ENCODE results near the gene TAS2R42. TPM values are rescaled to one million over a fixed set of nuclear protein-coding genes. Genes with fewer than 3 reads are reported as not detected.

Gene TAS2R42
- total RNA-seq, 1 experiment from 2014 or later: not detected

DNA sequence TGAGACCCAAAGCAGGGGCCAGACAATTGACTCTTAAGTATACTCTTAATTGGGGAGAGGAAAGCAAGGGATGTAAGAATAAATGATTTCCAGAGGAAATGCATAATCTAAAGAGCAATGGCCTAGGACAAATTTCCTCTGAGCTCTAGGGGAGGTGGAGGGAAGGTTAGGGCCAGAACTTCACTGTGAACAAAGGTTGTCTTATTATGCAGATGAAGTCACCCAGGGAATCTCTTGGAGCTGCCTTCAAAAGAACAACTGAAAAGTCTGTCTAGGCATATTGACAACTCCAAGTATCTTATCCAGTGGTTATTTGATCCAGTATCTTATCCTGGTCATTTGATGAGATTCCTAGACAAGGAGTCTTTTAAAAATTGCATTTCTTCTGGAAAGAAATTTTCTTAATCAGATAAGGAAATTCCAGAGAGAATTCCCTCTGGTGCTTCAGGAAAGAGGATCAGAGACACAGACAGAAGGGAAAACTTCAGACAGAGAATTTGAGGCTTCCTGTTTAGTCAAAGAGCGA lies 32.3 kb downstream of the TAS2R42 start:
- Mint-ChIP-seq H3K27me3 (ENCODE audit: insufficient read depth, unreplicated experiment) (no peaks in the 10 kb centered on the region), H3K4me3 (ENCODE audit: unreplicated experiment) (no peak overlapping the region), H3K36me3 (ENCODE audit: insufficient read depth, unreplicated experiment) (peaks cover 56% of the 10 kb centered on the region), H3K4me1 (ENCODE audit: low read depth, unreplicated experiment) (no peaks in the 10 kb centered on the region), H3K27ac (ENCODE audit: unreplicated experiment) (no peak overlapping the region), H3K9me3 (ENCODE audit: unreplicated experiment) (peaks cover 29% of the 10 kb centered on the region)
- DNase-seq: no peak
- intact Hi-C loops (cut with micrococcal nuclease; ENCODE audit: unreplicated experiment): no loop called here
- BruUV-seq (replicated peaks): no TSS peak
- POLR2A ChIA-PET: no interaction called here
- Histone ChIP-seq H3K9me3 (peaks cover 26% of the 10 kb centered on the region), H3K4me3 (ENCODE audit: low read depth, low read length) (no peak overlapping the region), H3K4me1 (0 out of 2 replicates have a peak, but pooled peaks cover 5% of the 10 kb centered on the region), H3K27me3 (replicated peaks; ENCODE audit: control insufficient read depth, insufficient read depth, low read length) (no peaks in the 10 kb centered on the region), H3K36me3 (ENCODE audit: control insufficient read depth, insufficient read depth, low read length) (peaks cover 5% of the 10 kb centered on the region)
- TF ChIP-seq CTCF (IDR thresholded peaks at IDR 0.05; ENCODE audit: insufficient read depth in 1 of 2, low read depth in 1 of 2, low read length in 1 of 2, severe bottlenecking in 1 of 2, unreplicated experiment in 1 of 2): no peak
- CTCF ChIA-PET: no interaction called here

DNA sequence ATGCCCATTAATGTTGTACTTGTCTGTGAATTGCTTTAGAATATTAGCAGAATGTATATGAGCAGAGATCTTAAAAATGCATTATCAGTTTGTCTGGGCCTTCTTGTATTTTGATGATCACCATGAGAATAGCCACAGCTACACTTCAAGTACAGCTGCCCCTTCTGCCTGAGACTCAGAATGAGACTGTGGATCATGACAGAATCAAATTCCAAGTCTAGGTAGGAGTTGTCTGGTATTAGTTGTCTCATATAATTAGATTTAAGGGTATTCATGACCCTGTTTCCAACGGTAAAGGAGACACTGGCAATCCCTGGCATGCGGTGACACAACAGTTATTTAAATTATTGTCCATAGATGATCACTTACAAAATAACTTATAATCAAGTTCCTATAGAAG lies 34.0 kb downstream of the TAS2R42 start:
- intact Hi-C loops (cut with micrococcal nuclease; ENCODE audit: unreplicated experiment): no loop called here
- no peak overlapping the region for H3K27ac Mint-ChIP-seq (ENCODE audit: unreplicated experiment)
- peaks cover 37% of the 10 kb centered on the region for H3K9me3 Mint-ChIP-seq (ENCODE audit: unreplicated experiment)
- H3K36me3 Mint-ChIP-seq (ENCODE audit: insufficient read depth, unreplicated experiment): peaks cover 49% of the 10 kb centered on the region
- POLR2A ChIA-PET: no interaction called here
- Histone ChIP-seq H3K36me3 (ENCODE audit: control insufficient read depth, insufficient read depth, low read length) (peaks cover 5% of the 10 kb centered on the region), H3K4me1 (0 out of 2 replicates have a peak, but pooled peaks cover 5% of the 10 kb centered on the region), H3K9me3 (peaks cover 26% of the 10 kb centered on the region), H3K4me3 (ENCODE audit: low read depth, low read length) (no peak overlapping the region), H3K27me3 (replicated peaks; ENCODE audit: control insufficient read depth, insufficient read depth, low read length) (no peaks in the 10 kb centered on the region)
- H3K4me1 Mint-ChIP-seq (ENCODE audit: low read depth, unreplicated experiment): no peaks in the 10 kb centered on the region
- H3K27me3 Mint-ChIP-seq (ENCODE audit: insufficient read depth, unreplicated experiment): no peaks in the 10 kb centered on the region
- H3K4me3 Mint-ChIP-seq (ENCODE audit: unreplicated experiment): no peak overlapping the region
- TF ChIP-seq CTCF (IDR thresholded peaks at IDR 0.05; ENCODE audit: insufficient read depth in 1 of 2, low read depth in 1 of 2, low read length in 1 of 2, severe bottlenecking in 1 of 2, unreplicated experiment in 1 of 2): no peak
- CTCF ChIA-PET: no interaction called here
- BruUV-seq (replicated peaks): no TSS peak
- DNase-seq: no peak

DNA sequence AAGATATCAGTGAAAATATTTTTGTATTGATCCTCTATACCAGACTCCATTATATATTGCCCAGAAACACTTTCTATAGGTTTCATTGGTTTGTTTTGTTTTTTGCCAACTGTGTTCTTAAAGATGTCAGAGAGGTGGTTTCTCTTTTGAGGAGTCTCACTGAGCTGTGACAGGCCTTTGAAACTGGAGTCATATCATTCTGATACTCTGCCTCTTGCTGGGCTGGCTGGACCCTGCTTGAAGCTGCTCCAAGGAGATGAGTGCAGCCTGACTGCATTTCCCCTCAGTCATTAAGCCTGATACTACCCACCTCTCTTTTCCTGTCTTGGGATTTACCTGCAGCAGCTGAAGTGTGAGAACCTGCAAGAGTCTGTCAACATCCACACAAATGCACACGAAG lies 35.9 kb downstream of the TAS2R42 start:
- Mint-ChIP-seq H3K4me3 (ENCODE audit: unreplicated experiment) (no peak overlapping the region), H3K27ac (ENCODE audit: unreplicated experiment) (no peak overlapping the region), H3K4me1 (ENCODE audit: low read depth, unreplicated experiment) (no peaks in the 10 kb centered on the region), H3K27me3 (ENCODE audit: insufficient read depth, unreplicated experiment) (no peaks in the 10 kb centered on the region), H3K36me3 (ENCODE audit: insufficient read depth, unreplicated experiment) (peaks cover 43% of the 10 kb centered on the region), H3K9me3 (ENCODE audit: unreplicated experiment) (peaks cover 26% of the 10 kb centered on the region)
- H3K4me1 ChIP-seq: 0 out of 2 replicates have a peak, but pooled peaks cover 5% of the 10 kb centered on the region
- no peak for TF ChIP-seq CTCF (IDR thresholded peaks at IDR 0.05; ENCODE audit: insufficient read depth in 1 of 2, low read depth in 1 of 2, low read length in 1 of 2, severe bottlenecking in 1 of 2, unreplicated experiment in 1 of 2)
- no peak for DNase-seq
- no peak overlapping the region for H3K4me3 ChIP-seq (ENCODE audit: low read depth, low read length)
- intact Hi-C loops (cut with micrococcal nuclease; ENCODE audit: unreplicated experiment): no loop called here
- BruUV-seq (replicated peaks): no TSS peak
- peaks cover 5% of the 10 kb centered on the region for H3K36me3 ChIP-seq (ENCODE audit: control insufficient read depth, insufficient read depth, low read length)
- ChIA-PET CTCF (no interaction called here), POLR2A (no interaction called here)
- peaks cover 19% of the 10 kb centered on the region for H3K9me3 ChIP-seq
- no peaks in the 10 kb centered on the region for H3K27me3 ChIP-seq (replicated peaks; ENCODE audit: control insufficient read depth, insufficient read depth, low read length)
